MM.1S (cell line): ENCODE measurements around the gene CPNE1.

Experiments used
- CTCF ChIP-seq: fragments of 300-600 bp; sonication (generic); IDR thresholded peaks from 2 replicates; pipeline ENCODE4 v1.5.1; 2016; ENCODE audit warnings: antibody characterized with exemption, low read length, mixed read lengths
- EZH2 ChIP-seq: fragments of 300-600 bp; sonication (generic); optimal IDR thresholded peaks from 2 replicates; pipeline ENCODE3; 2017; ENCODE audit warnings: low read depth, mild to moderate bottlenecking, antibody characterized with exemption, low read length, mixed read lengths

GRCh38 chr20:35661908-35662307, 2.8 kb downstream of the CPNE1 start:
- no peak for TF ChIP-seq CTCF
- no peak for TF ChIP-seq EZH2
